NCI-H82 treated with DMSO at 0.1 percent for 48 hours (cell line): ENCODE results near the gene CYP4F11.
"Not testable (repeated sequence)": the region's sequence is repeated elsewhere in the genome, so short reads cannot be mapped to it uniquely, and the experiment has no call there.

ENCODE experiments used
- DNase-seq: peaks from one replicate; lab custom pipeline; 2025; ENCODE audit not compliant: unreplicated experiment; lab: John Stamatoyannopoulos, UW

The CYP4F11 gene

DNA sequence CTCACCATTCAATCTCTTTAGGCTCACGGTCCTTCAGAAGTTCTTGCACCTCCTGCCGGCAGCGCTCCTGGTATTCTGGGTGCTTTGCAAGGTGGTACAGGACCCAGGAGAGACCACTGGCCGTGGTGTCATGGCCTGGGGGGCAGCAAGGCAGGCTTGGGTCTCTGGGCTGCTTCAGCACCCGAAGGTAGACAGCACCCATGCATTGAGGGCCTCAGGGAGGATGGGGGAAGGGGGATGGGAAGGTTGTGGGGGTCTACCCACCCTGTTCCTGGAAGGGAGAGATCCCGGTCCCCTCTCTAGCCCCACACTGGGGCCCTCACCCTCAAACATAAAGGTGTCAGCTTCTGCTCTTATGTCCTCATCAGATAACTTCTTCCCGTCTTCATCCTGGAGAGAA lies 48.4 kb downstream of the CYP4F11 start:
- no peak for DNase-seq

DNA sequence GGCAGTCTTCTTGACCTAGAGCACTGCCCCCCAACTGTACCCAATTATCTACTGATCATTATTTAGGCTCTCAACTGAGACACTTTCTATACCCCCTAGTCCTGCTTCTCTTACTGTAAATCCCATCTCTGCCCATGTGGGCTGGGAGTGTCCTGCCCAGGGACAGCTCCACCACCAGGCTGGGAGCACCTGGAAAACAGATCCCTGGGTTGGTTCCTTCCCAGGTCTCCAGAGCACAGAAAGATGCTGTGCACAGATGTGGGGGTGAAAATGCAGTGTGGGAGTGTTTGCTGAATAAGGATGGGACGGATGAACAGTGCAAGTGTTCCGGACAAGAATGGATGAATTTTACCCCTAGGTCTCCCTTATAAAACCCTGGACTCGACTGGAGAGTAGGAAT lies 49.2 kb downstream of the CYP4F11 start:
- DNase-seq: no peak

DNA sequence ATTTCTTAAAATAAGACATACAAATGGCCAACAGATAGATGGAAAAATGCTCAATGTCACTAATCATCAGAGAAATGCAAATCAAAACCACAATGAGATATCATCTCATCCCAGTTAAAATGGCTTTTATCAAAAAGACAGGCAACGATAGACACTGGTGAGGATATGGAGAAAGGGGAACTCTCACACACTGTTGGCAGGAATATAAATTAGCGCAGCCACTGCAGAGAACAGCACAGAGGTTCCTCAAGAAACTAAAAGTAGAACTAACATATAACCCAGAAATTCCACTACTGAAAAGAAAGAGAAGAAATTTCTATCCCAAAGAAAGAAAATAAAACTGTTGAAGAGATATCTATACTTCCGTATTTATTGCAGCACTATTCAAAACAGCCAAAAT lies 51.0 kb downstream of the CYP4F11 start:
- DNase-seq: not testable (repeated sequence)

DNA sequence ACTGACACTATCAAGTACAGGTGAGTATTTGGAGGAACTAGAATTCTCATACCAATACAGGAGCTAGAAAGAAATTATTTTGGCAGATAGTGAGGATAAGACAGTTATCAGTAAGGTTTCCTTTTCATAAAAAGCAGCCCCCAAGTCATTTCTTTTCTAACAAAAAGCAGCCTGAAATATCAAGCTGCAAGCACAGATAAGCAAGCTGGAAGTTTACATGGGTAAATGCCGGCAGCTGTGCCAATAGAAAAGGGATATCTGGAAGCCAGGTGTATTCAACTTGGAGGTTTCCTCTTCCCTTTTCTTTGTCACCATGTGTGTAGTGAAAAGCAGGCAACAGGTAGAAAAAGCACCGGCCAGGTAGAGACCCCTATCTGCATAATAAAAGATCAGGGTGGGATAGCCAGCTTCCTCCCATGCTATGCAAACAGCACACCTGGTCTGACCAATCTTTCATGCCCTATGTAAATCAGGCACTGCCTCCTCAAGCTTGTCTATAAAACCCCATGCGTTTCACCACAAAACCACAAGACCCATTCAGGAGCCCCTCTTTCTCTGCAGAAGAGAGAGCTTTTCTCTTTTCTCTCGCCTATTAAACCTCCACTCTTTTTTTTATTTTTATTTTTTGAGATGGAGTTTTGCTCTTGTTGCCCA lies 59.4 kb downstream of the CYP4F11 start:
- no peak for DNase-seq

DNA sequence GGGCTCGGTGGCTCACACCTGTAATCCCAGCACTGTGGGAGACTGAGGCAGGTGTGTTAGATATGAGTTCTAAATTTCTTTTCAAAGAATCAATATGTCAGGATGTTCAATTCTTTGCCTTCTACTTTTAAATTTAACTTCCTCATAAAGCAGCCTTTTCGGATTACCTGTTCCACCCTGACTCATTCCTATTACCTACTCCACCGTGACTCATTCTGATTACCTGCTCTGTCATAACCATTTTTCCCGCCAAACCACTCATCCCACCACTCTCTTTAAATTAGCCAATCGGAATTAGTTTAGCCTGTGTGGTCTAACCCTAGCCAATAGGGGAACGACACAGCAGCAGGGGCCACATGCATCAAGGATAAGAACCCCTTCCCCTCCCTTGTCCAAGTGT lies 60.6 kb downstream of the CYP4F11 start:
- DNase-seq: not testable (repeated sequence)

DNA sequence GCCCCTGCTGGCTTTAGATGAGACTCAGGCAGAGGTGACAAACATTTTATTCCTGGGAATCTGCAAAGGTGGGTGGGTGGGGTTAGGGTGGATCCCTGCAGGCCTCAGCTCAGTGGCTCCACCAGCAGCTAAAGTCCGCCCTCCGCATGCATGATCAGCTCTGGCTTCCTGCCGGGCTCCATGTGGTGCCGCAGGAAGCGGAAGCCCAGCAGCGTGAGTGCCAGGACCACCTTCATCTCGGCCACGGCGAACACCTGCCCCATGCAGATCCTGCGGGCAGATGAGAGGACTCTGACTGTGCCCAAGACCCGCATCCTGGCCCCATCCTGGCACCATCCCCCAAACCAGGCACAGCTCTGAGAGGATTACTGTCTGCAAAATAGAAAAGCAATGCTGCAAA lies 62.8 kb downstream of the CYP4F11 start:
- DNase-seq: no peak

DNA sequence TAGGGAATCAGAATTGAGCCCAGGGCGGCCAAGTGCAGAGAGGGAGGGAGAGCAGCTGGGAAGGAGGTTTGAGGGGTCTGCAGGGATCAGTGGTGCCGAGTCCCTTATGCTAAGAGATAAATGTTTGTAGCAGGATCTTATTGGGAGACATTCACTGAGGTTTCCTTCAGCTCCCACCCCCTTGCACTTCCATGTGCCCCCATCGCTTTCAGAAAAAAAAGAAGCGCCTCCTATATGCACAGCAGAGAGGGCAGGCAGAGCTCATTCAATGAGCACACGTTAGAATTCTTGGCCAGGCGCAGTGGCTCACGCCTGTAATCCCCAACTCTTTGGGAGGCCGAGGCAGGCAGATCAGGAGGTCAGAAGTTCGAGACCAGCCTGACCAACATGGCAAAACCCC lies 64.5 kb downstream of the CYP4F11 start:
- DNase-seq: no peak

DNA sequence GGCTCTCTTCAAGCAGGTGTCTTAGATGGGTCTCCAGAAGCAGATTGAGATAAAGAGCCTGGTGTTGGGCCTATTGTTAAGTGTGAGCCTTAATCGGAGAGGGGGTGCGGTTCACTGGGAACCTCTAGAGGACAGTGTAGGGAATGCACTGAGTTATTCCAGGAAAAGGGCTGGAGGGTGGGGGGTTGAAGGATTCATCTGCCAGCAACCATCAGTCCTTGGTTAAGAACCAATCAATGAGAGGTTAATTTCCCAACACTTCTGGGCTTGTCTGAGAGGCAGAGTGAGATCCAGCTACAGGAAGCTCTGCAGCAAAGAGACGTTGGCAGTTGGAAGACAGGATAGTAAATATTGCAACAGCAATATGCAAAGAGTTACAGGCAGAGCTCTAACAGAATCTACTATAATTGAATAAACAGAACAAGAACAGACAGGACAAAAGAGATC lies 65.2 kb downstream of the CYP4F11 start:
- peak; percentile 7 for DNase-seq

DNA sequence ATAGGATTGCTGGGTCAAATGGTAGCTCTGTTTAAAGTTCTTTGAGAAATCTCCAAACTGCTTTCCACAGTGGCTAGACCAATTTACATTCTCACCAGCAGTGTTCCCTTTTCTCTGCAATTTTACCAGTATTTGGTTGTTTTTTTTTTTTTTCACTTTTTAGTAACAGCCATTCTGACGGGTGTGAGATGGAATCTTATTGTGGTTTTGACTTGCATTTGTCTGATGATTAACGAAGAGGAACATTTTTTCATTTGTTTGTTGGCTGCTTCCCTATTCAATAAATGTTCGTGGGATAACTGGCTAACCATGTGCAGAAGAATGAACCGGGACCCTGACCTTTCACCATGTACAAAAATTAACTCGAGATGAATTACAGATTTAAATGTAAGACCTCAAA lies 67.7 kb downstream of the CYP4F11 start:
- no peak for DNase-seq

DNA sequence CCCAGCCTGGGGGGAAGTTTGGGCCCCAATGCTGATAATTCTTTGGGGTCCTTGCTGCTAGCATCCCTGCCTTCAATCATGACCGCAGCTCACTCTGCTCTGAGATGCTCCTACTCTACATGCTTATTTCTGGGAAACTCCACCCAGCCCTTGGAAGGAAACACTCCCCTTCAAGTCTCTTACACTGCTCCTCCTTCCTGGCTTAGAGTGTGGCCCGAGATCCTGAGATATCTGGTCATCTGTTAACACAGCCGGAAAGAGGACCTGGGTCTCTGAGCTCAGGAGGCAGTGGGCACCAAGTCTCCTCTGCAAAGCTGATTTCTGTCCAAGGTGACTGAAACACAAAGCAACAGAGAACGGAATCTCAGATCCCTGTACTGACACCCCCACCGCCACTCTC lies 69.5 kb downstream of the CYP4F11 start:
- no peak for DNase-seq

DNA sequence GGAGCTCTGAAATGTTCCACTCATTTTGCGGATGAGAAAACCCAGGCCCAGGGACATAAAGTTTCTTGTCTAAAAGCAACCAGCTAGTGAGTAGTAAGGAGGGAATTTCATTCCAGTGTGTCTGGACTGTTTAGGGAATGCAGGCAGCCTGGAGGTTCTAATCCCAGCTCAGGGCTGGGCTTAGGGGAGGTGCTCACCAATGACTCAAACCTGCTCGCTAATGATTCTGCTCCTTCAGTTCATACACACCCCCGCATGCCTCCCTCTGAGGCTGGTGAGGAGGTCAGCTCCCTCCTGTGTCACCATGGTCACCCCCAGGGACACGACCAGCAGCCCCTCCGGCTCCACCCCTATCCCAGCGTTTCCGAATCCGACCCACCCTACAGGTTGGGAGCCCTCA lies 71.1 kb downstream of the CYP4F11 start:
- no peak for DNase-seq

DNA sequence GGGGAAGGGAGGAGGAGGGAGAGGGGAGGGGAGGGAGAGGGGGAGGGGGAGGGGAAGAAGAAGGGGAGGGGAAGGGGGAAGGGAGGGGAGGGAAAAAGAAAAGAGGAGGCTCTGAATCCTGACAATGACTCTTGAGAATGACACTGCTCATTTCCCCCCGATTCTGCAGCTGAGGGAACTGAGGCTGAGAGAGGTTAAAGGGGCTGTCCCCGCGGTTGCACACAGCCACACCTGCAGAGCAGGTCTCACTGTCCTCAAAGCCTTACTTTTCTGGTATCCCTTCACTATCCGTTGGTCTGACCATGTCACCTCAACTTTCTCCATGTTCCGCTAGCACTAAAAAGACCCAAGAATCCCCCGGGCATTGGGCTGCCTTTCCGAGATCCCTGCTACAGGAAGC lies 71.9 kb downstream of the CYP4F11 start:
- no peak for DNase-seq
